GM23338 (cell line): ENCODE measurements around the gene DRC7. TPM values are rescaled to one million over a fixed set of nuclear protein-coding genes. Genes with fewer than 3 reads are reported as not detected.

Source experiments
- ATAC-seq: fragments of 200-7000 bp; cut with Tn5 transposase; 3 replicates; pipeline ENCODE4 v1.9.1; 2020
- DNase-seq: peaks from one replicate; pipeline ENCODE4 v3.0.0-alpha.2; 2015; ENCODE audit warnings: low spot score
- H2AFZ ChIP-seq: fragments of 200-600 bp; sonication (generic); 2 replicates; pipeline ENCODE4 v1.8.0; 2016; ENCODE audit warnings: antibody characterized with exemption, mild to moderate bottlenecking, moderate library complexity
- H3F3A ChIP-seq: fragments of 200-600 bp; sonication (generic); replicated peaks from 2 replicates; pipeline ENCODE4 v1.8.0; 2017; ENCODE audit warnings: antibody characterized with exemption, mixed run types, low read depth
- H3K27ac ChIP-seq: fragments of 200-600 bp; sonication (generic); 2 replicates; pipeline ENCODE4 v1.6.1; 2016; ENCODE audit warnings: low read depth
- H3K27me3 ChIP-seq: fragments of 200-600 bp; sonication (generic); 2 replicates; pipeline ENCODE4 v1.8.0; 2016; ENCODE audit warnings: mild to moderate bottlenecking, mixed run types, moderate library complexity; ENCODE audit not compliant: insufficient read depth
- H3K36me3 ChIP-seq: fragments of 200-600 bp; sonication (generic); 2 replicates; pipeline ENCODE4 v1.8.0; 2016; ENCODE audit warnings: mild to moderate bottlenecking; ENCODE audit not compliant: insufficient read depth
- H3K4me1 ChIP-seq: fragments of 200-600 bp; sonication (generic); 2 replicates; pipeline ENCODE4 v1.8.0; 2016; ENCODE audit warnings: mild to moderate bottlenecking, moderate library complexity; ENCODE audit not compliant: insufficient read depth
- H3K4me2 ChIP-seq: fragments of 200-600 bp; sonication (generic); 2 replicates; pipeline ENCODE4 v1.7.1; 2017; ENCODE audit warnings: mixed run types
- H3K4me3 ChIP-seq: fragments of 200-600 bp; sonication (generic); 2 replicates; pipeline ENCODE4 v1.6.1; 2016; ENCODE audit warnings: mixed run types
- H3K79me2 ChIP-seq: fragments of 200-600 bp; sonication (generic); replicated peaks from 2 replicates; pipeline ENCODE4 v1.8.0; 2017; ENCODE audit warnings: mild to moderate bottlenecking; ENCODE audit not compliant: insufficient read depth
- H3K9me2 ChIP-seq: fragments of 200-600 bp; sonication (generic); 2 replicates; pipeline ENCODE4 v1.8.0; 2017; ENCODE audit not compliant: insufficient read depth
- H4K20me1 ChIP-seq: fragments of 200-600 bp; sonication (generic); replicated peaks from 2 replicates; pipeline ENCODE4 v1.8.0; 2017; ENCODE audit warnings: mild to moderate bottlenecking; ENCODE audit not compliant: insufficient read depth
- H3K27ac Mint-ChIP-seq: 2 replicates; pipeline ENCODE4 v1.8.0; 2020; ENCODE audit warnings: inconsistent platforms, mild to moderate bottlenecking, moderate library complexity, mixed read lengths
- H3K27me3 Mint-ChIP-seq: 3 replicates; pipeline ENCODE4 v1.8.0; 2022; ENCODE audit warnings: low read depth, mild to moderate bottlenecking, moderate library complexity, mixed read lengths, inconsistent platforms; ENCODE audit not compliant: insufficient read depth, poor library complexity
- H3K36me3 Mint-ChIP-seq: 3 replicates; pipeline ENCODE4 v1.8.0; 2021; ENCODE audit warnings: low read depth, mild to moderate bottlenecking, inconsistent platforms, moderate library complexity, mixed read lengths
- H3K4me1 Mint-ChIP-seq: 3 replicates; pipeline ENCODE4 v1.8.0; 2020; ENCODE audit warnings: mild to moderate bottlenecking, inconsistent platforms, mixed read lengths
- H3K4me3 Mint-ChIP-seq: 3 replicates; pipeline ENCODE4 v1.8.0; 2021; ENCODE audit warnings: moderate library complexity, mild to moderate bottlenecking, inconsistent platforms, mixed read lengths
- H3K9me3 Mint-ChIP-seq: 3 replicates; pipeline ENCODE4 v1.8.0; 2020; ENCODE audit warnings: moderate library complexity, mild to moderate bottlenecking, inconsistent platforms, mixed read lengths
- CREB1 ChIP-seq: fragments of 250-450 bp; sonication (Bioruptor Pico); IDR thresholded peaks from 2 replicates; pipeline ENCODE4 v1.5.0; 2020; ENCODE audit warnings: low read depth, mild to moderate bottlenecking, moderate library complexity
- CTCF ChIP-seq, 2 experiments: fragments of 200-600 bp in 1 of 2; sonication (generic) in 1 of 2; conservative IDR thresholded peaks; 2 replicates each; pipeline versions ENCODE4 v1.5.1 to v1.6.1; 2016 to 2017; ENCODE audit warnings: antibody characterized with exemption in 2 of 2, low read depth in 2 of 2, mild to moderate bottlenecking in 2 of 2, moderate library complexity in 1 of 2
- ETS1 ChIP-seq: IDR thresholded peaks from 2 replicates; pipeline ENCODE4 v1.6.1; 2016; ENCODE audit warnings: antibody characterized with exemption
- EZH2 ChIP-seq: fragments of 200-600 bp; sonication (generic); IDR thresholded peaks from one replicate; pipeline ENCODE4 v1.8.0; 2017; ENCODE audit warnings: antibody characterized with exemption, mild to moderate bottlenecking, low read depth; ENCODE audit not compliant: unreplicated experiment
- EZH2phosphoT487 ChIP-seq: fragments of 200-600 bp; sonication (generic); IDR thresholded peaks from one replicate; pipeline ENCODE4 v1.8.1; 2018; ENCODE audit warnings: antibody characterized with exemption; ENCODE audit not compliant: unreplicated experiment
- JUNB ChIP-seq: IDR thresholded peaks from one replicate; pipeline ENCODE4 v1.6.1; 2016; ENCODE audit warnings: antibody characterized with exemption; ENCODE audit not compliant: unreplicated experiment
- NANOG ChIP-seq: IDR thresholded peaks from 2 replicates; pipeline ENCODE4 v1.6.1; 2016; ENCODE audit warnings: antibody characterized with exemption, borderline replicate concordance
- POLR2AphosphoS5 ChIP-seq: IDR thresholded peaks from 2 replicates; pipeline ENCODE4 v1.6.1; 2016; ENCODE audit warnings: antibody characterized with exemption, low read depth
- STAT1 ChIP-seq: IDR thresholded peaks from one replicate; pipeline ENCODE4 v1.6.1; 2016; ENCODE audit warnings: antibody characterized with exemption; ENCODE audit not compliant: unreplicated experiment
- ZNF114 ChIP-seq: fragments of 250-450 bp; sonication (Bioruptor Pico); IDR thresholded peaks from 2 replicates; pipeline ENCODE4 v1.5.0; 2020; ENCODE audit warnings: mild to moderate bottlenecking, moderate library complexity
- ZNF331 ChIP-seq: fragments of 250-450 bp; sonication (Bioruptor Pico); IDR thresholded peaks from 2 replicates; pipeline ENCODE4 v1.5.0; 2020; ENCODE audit warnings: low read depth, mild to moderate bottlenecking, moderate library complexity
- polyA plus RNA-seq: library from polyadenylated mRNA; unstranded; fragments of >200 nt; fragmentation: Nextera tagmentation; extraction: Ambion mirVana; gene quantifications from 2 replicates; pipeline ENCODE4 v1.2.1, GENCODE V29; 2016
- total RNA-seq: library from RNA; depleted of rRNA; stranded (reverse); fragments of >200 nt; shearing (Covaris generic); gene quantifications from 2 replicates; pipeline ENCODE4 v1.2.3, GENCODE V29; 2014
- TF ChIP-seq, protein P1 (sequence below): fragments of 250-450 bp; sonication (Bioruptor Pico); IDR thresholded peaks from 2 replicates; pipeline ENCODE4 v1.5.0; 2020; ENCODE audit warnings: mild to moderate bottlenecking, moderate library complexity
- TF ChIP-seq, protein P2 (sequence below): IDR thresholded peaks from one replicate; pipeline ENCODE4 v1.6.1; 2018; ENCODE audit warnings: antibody characterized with exemption; ENCODE audit not compliant: unreplicated experiment

The DRC7 gene
- total and polyA plus RNA-seq, 2 experiments from 2014 or later, result not detected

DNA sequence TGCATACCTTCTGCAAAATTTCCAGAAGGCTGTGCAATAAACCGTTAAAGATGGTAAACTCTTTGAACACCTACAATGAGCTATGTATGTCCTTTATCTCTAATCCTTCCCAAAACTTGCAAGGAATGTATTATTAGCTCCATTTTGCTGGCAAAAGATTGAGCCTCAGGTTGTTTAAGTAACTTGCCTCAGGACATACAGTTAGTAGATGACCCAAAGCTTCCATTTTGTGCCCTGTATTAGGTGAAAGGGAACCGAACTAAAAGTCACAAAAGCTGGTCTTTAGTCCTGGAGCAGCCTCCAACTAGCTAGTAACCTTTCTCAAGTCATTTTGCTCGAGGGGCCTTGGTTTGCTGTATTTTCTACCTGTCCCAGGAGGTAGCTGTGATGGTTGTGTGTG, 22.2 kb upstream of the DRC7 start (continued):
- TF ChIP-seq EZH2 (no peak), ZNF114 (CRISPR knock-in tag) (no peak), CREB1 (CRISPR knock-in tag) (no peak)

DNA sequence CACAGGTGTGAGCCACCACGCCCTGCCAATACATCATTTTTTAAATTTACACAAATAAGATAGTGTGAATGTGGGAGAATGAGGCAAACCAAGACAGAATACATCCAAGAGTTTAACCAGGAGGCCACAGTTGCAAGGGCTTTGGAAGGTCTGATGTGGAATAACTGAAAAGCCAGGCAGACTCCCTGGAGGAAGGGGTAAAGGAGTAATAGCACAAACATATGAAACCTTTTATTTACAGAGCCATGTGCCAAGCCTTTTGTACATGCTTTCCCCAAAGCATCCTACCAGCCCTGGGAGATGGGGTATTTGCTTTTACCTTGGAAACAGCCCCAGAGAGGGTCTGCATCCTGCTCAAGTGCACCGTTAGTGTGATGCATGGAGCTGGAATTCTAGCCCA, 21.8 kb upstream of the DRC7 start:
- Histone ChIP-seq H3K27ac (no peak overlapping the region), H3K4me1 (peaks cover 13% of the 10 kb centered on the region), H3F3A (no peaks in the 10 kb centered on the region), H3K27me3 (no peaks in the 10 kb centered on the region), H4K20me1 (no peaks in the 10 kb centered on the region), H3K4me2 (no peak overlapping the region), H3K9me2 (no peaks in the 10 kb centered on the region), H3K79me2 (no peaks in the 10 kb centered on the region), H2AFZ (no peak overlapping the region), H3K4me3 (no peak overlapping the region), H3K36me3 (no peaks in the 10 kb centered on the region)
- TF ChIP-seq ZNF331 (CRISPR knock-in tag), result no peak
- TF ChIP-seq STAT1, result no peak
- TF ChIP-seq NANOG, result no peak
- no peak for TF ChIP-seq POLR2AphosphoS5
- TF ChIP-seq JUNB, result no peak
- TF ChIP-seq CREB1 (CRISPR knock-in tag), result no peak
- TF ChIP-seq CTCF (conservative IDR thresholded peaks at IDR 0.05; ENCODE audit: low read depth in 2 of 2), result no peak
- TF ChIP-seq EZH2phosphoT487, result no peak
- TF ChIP-seq EZH2, result no peak
- TF ChIP-seq, protein P1, sequence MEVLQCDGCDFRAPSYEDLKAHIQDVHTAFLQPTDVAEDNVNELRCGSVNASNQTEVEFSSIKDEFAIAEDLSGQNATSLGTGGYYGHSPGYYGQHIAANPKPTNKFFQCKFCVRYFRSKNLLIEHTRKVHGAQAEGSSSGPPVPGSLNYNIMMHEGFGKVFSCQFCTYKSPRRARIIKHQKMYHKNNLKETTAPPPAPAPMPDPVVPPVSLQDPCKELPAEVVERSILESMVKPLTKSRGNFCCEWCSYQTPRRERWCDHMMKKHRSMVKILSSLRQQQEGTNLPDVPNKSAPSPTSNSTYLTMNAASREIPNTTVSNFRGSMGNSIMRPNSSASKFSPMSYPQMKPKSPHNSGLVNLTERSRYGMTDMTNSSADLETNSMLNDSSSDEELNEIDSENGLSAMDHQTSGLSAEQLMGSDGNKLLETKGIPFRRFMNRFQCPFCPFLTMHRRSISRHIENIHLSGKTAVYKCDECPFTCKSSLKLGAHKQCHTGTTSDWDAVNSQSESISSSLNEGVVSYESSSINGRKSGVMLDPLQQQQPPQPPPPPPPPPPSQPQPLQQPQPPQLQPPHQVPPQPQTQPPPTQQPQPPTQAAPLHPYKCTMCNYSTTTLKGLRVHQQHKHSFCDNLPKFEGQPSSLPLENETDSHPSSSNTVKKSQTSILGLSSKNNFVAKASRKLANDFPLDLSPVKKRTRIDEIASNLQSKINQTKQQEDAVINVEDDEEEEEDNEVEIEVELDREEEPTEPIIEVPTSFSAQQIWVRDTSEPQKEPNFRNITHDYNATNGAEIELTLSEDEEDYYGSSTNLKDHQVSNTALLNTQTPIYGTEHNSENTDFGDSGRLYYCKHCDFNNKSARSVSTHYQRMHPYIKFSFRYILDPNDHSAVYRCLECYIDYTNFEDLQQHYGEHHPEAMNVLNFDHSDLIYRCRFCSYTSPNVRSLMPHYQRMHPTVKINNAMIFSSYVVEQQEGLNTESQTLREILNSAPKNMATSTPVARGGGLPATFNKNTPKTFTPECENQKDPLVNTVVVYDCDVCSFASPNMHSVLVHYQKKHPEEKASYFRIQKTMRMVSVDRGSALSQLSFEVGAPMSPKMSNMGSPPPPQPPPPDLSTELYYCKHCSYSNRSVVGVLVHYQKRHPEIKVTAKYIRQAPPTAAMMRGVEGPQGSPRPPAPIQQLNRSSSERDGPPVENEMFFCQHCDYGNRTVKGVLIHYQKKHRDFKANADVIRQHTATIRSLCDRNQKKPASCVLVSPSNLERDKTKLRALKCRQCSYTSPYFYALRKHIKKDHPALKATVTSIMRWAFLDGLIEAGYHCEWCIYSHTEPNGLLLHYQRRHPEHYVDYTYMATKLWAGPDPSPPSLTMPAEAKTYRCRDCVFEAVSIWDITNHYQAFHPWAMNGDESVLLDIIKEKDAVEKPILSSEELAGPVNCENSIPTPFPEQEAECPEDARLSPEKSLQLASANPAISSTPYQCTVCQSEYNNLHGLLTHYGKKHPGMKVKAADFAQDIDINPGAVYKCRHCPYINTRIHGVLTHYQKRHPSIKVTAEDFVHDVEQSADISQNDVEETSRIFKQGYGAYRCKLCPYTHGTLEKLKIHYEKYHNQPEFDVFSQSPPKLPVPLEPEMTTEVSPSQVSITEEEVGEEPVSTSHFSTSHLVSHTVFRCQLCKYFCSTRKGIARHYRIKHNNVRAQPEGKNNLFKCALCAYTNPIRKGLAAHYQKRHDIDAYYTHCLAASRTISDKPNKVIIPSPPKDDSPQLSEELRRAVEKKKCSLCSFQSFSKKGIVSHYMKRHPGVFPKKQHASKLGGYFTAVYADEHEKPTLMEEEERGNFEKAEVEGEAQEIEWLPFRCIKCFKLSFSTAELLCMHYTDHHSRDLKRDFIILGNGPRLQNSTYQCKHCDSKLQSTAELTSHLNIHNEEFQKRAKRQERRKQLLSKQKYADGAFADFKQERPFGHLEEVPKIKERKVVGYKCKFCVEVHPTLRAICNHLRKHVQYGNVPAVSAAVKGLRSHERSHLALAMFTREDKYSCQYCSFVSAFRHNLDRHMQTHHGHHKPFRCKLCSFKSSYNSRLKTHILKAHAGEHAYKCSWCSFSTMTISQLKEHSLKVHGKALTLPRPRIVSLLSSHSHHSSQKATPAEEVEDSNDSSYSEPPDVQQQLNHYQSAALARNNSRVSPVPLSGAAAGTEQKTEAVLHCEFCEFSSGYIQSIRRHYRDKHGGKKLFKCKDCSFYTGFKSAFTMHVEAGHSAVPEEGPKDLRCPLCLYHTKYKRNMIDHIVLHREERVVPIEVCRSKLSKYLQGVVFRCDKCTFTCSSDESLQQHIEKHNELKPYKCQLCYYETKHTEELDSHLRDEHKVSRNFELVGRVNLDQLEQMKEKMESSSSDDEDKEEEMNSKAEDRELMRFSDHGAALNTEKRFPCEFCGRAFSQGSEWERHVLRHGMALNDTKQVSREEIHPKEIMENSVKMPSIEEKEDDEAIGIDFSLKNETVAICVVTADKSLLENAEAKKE, result no peak
- no peak for TF ChIP-seq ETS1
- TF ChIP-seq ZNF114 (CRISPR knock-in tag), result no peak
- TF ChIP-seq, protein P2, sequence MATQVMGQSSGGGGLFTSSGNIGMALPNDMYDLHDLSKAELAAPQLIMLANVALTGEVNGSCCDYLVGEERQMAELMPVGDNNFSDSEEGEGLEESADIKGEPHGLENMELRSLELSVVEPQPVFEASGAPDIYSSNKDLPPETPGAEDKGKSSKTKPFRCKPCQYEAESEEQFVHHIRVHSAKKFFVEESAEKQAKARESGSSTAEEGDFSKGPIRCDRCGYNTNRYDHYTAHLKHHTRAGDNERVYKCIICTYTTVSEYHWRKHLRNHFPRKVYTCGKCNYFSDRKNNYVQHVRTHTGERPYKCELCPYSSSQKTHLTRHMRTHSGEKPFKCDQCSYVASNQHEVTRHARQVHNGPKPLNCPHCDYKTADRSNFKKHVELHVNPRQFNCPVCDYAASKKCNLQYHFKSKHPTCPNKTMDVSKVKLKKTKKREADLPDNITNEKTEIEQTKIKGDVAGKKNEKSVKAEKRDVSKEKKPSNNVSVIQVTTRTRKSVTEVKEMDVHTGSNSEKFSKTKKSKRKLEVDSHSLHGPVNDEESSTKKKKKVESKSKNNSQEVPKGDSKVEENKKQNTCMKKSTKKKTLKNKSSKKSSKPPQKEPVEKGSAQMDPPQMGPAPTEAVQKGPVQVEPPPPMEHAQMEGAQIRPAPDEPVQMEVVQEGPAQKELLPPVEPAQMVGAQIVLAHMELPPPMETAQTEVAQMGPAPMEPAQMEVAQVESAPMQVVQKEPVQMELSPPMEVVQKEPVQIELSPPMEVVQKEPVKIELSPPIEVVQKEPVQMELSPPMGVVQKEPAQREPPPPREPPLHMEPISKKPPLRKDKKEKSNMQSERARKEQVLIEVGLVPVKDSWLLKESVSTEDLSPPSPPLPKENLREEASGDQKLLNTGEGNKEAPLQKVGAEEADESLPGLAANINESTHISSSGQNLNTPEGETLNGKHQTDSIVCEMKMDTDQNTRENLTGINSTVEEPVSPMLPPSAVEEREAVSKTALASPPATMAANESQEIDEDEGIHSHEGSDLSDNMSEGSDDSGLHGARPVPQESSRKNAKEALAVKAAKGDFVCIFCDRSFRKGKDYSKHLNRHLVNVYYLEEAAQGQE, result no peak
- Mint-ChIP-seq H3K27ac (no peak overlapping the region), H3K9me3 (no peaks in the 10 kb centered on the region; the same call in none of the 3 replicates), H3K27me3 (peaks cover 7% of the 10 kb centered on the region), H3K4me1 (peaks cover 22% of the 10 kb centered on the region), H3K36me3 (no peaks in the 10 kb centered on the region), H3K4me3 (no peak overlapping the region)
- ATAC-seq (no peak), DNase-seq (no peak)
